SK-N-MC (cell line): ENCODE data around the gene ALKBH6.
A peak's percentile ranks its signal among the peaks of the same experiment; 100 is the strongest.
"Not testable (repeated sequence)": the region's sequence is repeated elsewhere in the genome, so short reads cannot be mapped to it uniquely, and the experiment has no call there.

Experiments
- DNase-seq: peaks from one replicate; pipeline ENCODE4 v3.0.0-alpha.2; 2011; ENCODE audit warnings: low read depth, low spot score
- H3K27ac ChIP-seq: fragments of 200-600 bp; sonication (generic); 2 replicates; pipeline ENCODE4 v1.5.1; 2016; ENCODE audit warnings: mixed run types
- H3K36me3 ChIP-seq: fragments of 200-600 bp; sonication (generic); 2 replicates; pipeline ENCODE4 v1.6.1; 2017; ENCODE audit warnings: antibody characterized with exemption, low read length, mixed read lengths; ENCODE audit not compliant: insufficient read depth
- H3K4me3 ChIP-seq: fragments of 200-600 bp; sonication (generic); 2 replicates; pipeline ENCODE4 v1.5.1; 2016
- H3K9ac ChIP-seq: fragments of 200-600 bp; sonication (generic); 2 replicates; pipeline ENCODE4 v1.8.0; 2017; ENCODE audit warnings: mixed run types, mixed read lengths; ENCODE audit not compliant: insufficient read length
- H3K9me3 ChIP-seq: fragments of 200-600 bp; sonication (generic); 2 replicates; pipeline ENCODE4 v1.6.1; 2017; ENCODE audit warnings: low read depth, mild to moderate bottlenecking, antibody characterized with exemption, low read length, moderate library complexity, mixed read lengths
- EZH2 ChIP-seq: fragments of 200-600 bp; sonication (generic); IDR thresholded peaks from one replicate; pipeline ENCODE4 v1.6.1; 2017; ENCODE audit warnings: antibody characterized with exemption
- FOXP2 ChIP-seq: optimal IDR thresholded peaks from 2 replicates; pipeline ENCODE3; 2011; ENCODE audit warnings: mild to moderate bottlenecking, moderate library complexity; ENCODE audit not compliant: insufficient read depth; ENCODE audit errors: extremely low read length, control extremely low read depth
- POLR2AphosphoS5 ChIP-seq: IDR thresholded peaks from 2 replicates; pipeline ENCODE4 v1.6.1; 2012; ENCODE audit warnings: mild to moderate bottlenecking, low read depth, low read length, borderline replicate concordance

Gene ALKBH6

GRCh38 chr19:35990771-35991730, 23.0 kb downstream of the ALKBH6 start:
- Histone ChIP-seq H3K36me3 (no peaks in the 10 kb centered on the region), H3K9ac (no peak overlapping the region), H3K9me3 (no peaks in the 10 kb centered on the region), H3K27ac (no peak overlapping the region), H3K4me3 (no peak overlapping the region)
- TF ChIP-seq POLR2AphosphoS5 (no peak), FOXP2 (no peak), EZH2 (no peak)
- no peak for DNase-seq

GRCh38 chr19:35990156-35990555, 23.9 kb downstream of the ALKBH6 start:
- Histone ChIP-seq H3K4me3 (no peak overlapping the region), H3K27ac (no peak overlapping the region), H3K36me3 (no peaks in the 10 kb centered on the region), H3K9ac (no peak overlapping the region), H3K9me3 (no peaks in the 10 kb centered on the region)
- TF ChIP-seq POLR2AphosphoS5 (no peak), FOXP2 (no peak), EZH2 (no peak)
- no peak for DNase-seq

- H3K9me3 ChIP-seq = no peaks in the 10 kb centered on the region
- H3K36me3 ChIP-seq = no peaks in the 10 kb centered on the region
Observed at GRCh38 chr19:35988824-35989223, 25.2 kb downstream of the ALKBH6 start.

DNA sequence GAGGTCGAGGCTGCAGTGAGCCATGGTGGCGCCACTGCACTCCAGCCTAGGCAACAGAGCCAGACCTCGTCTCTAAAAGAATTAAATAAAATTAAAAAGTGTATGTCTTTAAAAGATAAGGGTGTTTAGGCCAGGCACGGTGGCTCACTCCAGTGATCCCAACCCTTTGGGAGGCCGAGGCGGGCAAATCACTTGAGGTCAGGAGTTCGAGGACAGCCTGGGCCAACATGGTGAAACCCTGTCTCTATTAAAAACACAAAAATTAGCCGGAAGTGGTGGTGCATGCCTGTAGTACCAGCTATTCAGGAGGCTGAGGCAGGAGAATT, 26.5 kb downstream of the ALKBH6 start:
- no peak for TF ChIP-seq EZH2
- TF ChIP-seq FOXP2 = no peak
- no peak for TF ChIP-seq POLR2AphosphoS5
- H3K9ac ChIP-seq = no peak overlapping the region
- no peaks in the 10 kb centered on the region for H3K36me3 ChIP-seq
- H3K27ac ChIP-seq = no peak overlapping the region
- no peak for DNase-seq
- H3K9me3 ChIP-seq = no peaks in the 10 kb centered on the region
- peak overlapping the region; percentile 68 for H3K4me3 ChIP-seq

More at GRCh38 chr19:35988824-35989223, 25.2 kb downstream of the ALKBH6 start:
- no peak overlapping the region for H3K9ac ChIP-seq
- no peak for TF ChIP-seq EZH2
- no peak for TF ChIP-seq POLR2AphosphoS5
- no peak for TF ChIP-seq FOXP2
- no peak overlapping the region for H3K27ac ChIP-seq
- no peak for DNase-seq
- no peak overlapping the region for H3K4me3 ChIP-seq

DNA sequence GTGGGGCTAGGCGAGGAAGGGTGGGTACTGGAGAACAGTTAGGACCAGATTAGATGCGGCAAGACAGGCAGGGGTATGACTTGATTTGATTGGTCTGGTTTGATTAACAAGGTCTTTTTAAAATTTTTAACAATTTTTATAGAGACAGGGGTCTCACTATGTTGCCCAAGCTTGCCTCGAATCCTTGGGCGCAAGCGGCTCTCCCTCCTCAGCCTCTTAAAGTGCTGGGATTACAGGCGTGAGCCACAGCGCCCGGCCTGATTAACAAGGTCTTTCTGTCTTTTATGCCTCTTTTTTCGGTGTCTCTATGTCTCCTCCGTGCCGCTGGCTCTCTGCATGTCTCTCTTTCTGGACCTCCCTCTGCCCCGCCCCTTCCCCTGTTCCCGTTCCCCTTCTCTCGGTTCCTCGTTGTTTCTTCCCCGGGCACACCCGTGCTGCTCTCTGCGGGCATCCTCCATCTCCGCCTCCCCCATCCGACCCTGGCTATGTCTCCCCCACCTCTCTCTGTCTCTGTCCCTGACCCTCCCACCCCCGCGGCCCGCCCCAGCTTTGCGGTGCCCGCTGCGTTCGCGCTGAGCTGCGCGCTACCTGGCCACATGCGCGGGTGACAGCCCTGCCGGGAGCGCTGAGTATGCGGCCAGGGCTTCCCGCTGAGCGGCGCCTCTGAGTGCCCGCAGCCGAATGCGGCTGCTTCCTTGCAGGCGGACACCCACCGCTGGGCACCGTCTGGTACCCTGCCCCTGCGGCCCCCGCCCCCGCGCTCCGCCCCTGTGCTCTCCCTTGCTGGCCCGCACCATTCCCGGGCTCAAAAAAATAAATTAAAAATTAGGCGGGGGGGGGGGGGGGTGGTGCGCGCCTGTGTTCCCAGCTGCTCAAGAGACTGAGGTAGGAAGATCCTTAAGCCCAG, 27.1 kb downstream of the ALKBH6 start:
- H3K27ac ChIP-seq = no peak overlapping the region
- no peak for TF ChIP-seq FOXP2
- no peak for TF ChIP-seq EZH2
- TF ChIP-seq POLR2AphosphoS5 = no peak
- H3K9ac ChIP-seq = no peak overlapping the region
- no peaks in the 10 kb centered on the region for H3K36me3 ChIP-seq
- no peak for DNase-seq
- H3K9me3 ChIP-seq = no peaks in the 10 kb centered on the region
- peak overlapping the region; percentile 68 for H3K4me3 ChIP-seq

DNA sequence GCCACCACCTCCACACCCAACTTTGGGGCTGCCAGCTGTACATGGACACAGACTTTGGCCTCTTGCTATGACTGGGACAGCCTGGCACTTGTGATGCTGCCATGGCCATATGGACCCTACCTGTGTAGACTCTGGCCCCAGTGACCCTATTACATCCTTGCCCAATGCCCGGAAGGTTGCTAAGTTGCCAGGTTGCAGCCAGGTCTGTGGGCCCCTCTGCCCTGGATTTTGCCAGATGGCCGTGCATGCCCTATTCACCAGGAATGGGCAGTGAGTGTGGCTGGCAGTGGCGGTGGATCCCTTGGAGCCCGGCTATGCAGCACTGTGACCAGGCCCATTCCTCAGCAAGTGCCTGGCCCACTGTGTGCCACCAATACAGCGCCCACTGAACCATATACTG, 27.9 kb downstream of the ALKBH6 start:
- no peaks in the 10 kb centered on the region for H3K9me3 ChIP-seq
- no peak for TF ChIP-seq FOXP2
- TF ChIP-seq POLR2AphosphoS5 = no peak
- no peak for TF ChIP-seq EZH2
- no peak overlapping the region for H3K27ac ChIP-seq
- no peak overlapping the region for H3K9ac ChIP-seq
- no peak for DNase-seq
- no peak overlapping the region for H3K4me3 ChIP-seq
- H3K36me3 ChIP-seq = no peaks in the 10 kb centered on the region

- Histone ChIP-seq H3K36me3 (no peaks in the 10 kb centered on the region), H3K9ac (no peak overlapping the region), H3K27ac (no peak overlapping the region), H3K9me3 (no peaks in the 10 kb centered on the region), H3K4me3 (no peak overlapping the region)
- no peak for TF ChIP-seq FOXP2
- DNase-seq = no peak
Observed at GRCh38 chr19:35983177-35983576, 30.8 kb downstream of the ALKBH6 start.

GRCh38 chr19:35980997-35981396, 33.0 kb downstream of the ALKBH6 start:
- DNase-seq, H3K9ac ChIP-seq, H3K27ac ChIP-seq, H3K4me3 ChIP-seq, H3K36me3 ChIP-seq, H3K9me3 ChIP-seq: not testable (repeated sequence)
